H1 (cell line): ENCODE results near the gene UCMA. TPM values are rescaled to one million over a fixed set of nuclear protein-coding genes. Genes with fewer than 3 reads are reported as not detected.
"Not testable (repeated sequence)": the region's sequence is repeated elsewhere in the genome, so short reads cannot be mapped to it uniquely, and the experiment has no call there.

ENCODE experiments used
- CTCF ChIA-PET: fragments of 300-600 bp; sonication (Branson Sonifier 250); formaldehyde crosslinking; loops from one replicate; lab custom pipeline; 2021; ENCODE audit not compliant: partially characterized antibody; lab: Charles Lee
- POLR2A ChIA-PET: fragments of 300-600 bp; sonication (Branson Sonifier 250); formaldehyde crosslinking; loops from one replicate; lab custom pipeline; 2021; ENCODE audit warnings: inconsistent platforms; ENCODE audit not compliant: partially characterized antibody; lab: Charles Lee
- DNase-seq, 2 experiments: peaks; one replicate each; pipeline versions ENCODE4 v3.0.0 to v3.0.0-alpha.2; 2010 to 2022; ENCODE audit warnings: low spot score in 2 of 2, low read depth in 1 of 2, mixed read lengths in 1 of 2
- FAIRE-seq: peaks from 2 replicates; lab custom pipeline; 2011; peaks lifted over from hg19 to GRCh38; lab: Jason Lieb, UNC
- H2AFZ ChIP-seq: 2 replicates; pipeline ENCODE4 v1.8.1; 2012; ENCODE audit warnings: low read length, inconsistent platforms
- H2AK5ac ChIP-seq: 2 replicates; pipeline ENCODE4 v1.6.1; 2013; ENCODE audit warnings: low read depth, low read length
- H2BK120ac ChIP-seq: replicated peaks from 2 replicates; pipeline ENCODE3; 2013; ENCODE audit warnings: low read depth, low read length, inconsistent platforms
- H2BK12ac ChIP-seq: 2 replicates; pipeline ENCODE4 v1.6.1; 2013; ENCODE audit warnings: low read depth, low read length
- H2BK15ac ChIP-seq: 2 replicates; pipeline ENCODE4 v1.6.1; 2013; ENCODE audit warnings: low read length
- H2BK20ac ChIP-seq: 2 replicates; pipeline ENCODE4 v1.6.1; 2013; ENCODE audit warnings: low read length
- H2BK5ac ChIP-seq: 2 replicates; pipeline ENCODE4 v1.6.1; 2013; ENCODE audit warnings: low read depth, low read length
- H3K14ac ChIP-seq: 2 replicates; pipeline ENCODE4 v1.6.1; 2013; ENCODE audit warnings: inconsistent platforms; ENCODE audit not compliant: insufficient read length
- H3K18ac ChIP-seq: 2 replicates; pipeline ENCODE4 v1.6.1; 2013; ENCODE audit warnings: low read length; ENCODE audit errors: extremely low read depth
- H3K23ac ChIP-seq: 2 replicates; pipeline ENCODE4 v1.6.1; 2013; ENCODE audit warnings: inconsistent platforms; ENCODE audit not compliant: insufficient read length
- H3K23me2 ChIP-seq: 2 replicates; pipeline ENCODE4 v1.6.1; 2013; ENCODE audit warnings: low read depth, low read length
- H3K27ac ChIP-seq: 2 replicates; pipeline ENCODE4 v1.6.1; 2011; ENCODE audit warnings: low read depth, low read length, inconsistent platforms
- H3K27me3 ChIP-seq, 4 experiments: replicated peaks in 1 of 4; 1 replicate in 1 of 4; 2 replicates in 3 of 4; pipeline versions ENCODE4 v1.6.1 to v1.8.1; 2011 to 2013; ENCODE audit warnings: low read length in 3 of 4, mild to moderate bottlenecking in 3 of 4, inconsistent platforms in 2 of 4, mixed read lengths in 2 of 4, moderate library complexity in 1 of 4; ENCODE audit not compliant: control insufficient read depth in 3 of 4, insufficient read depth in 3 of 4; ENCODE audit errors: extremely low read depth in 1 of 4
- H3K36me3 ChIP-seq, 4 experiments: 2 replicates each; pipeline versions ENCODE4 v1.6.1 to v1.8.1; 2011 to 2013; ENCODE audit warnings: mild to moderate bottlenecking in 4 of 4, low read length in 3 of 4, moderate library complexity in 2 of 4, control low read depth in 1 of 4, inconsistent platforms in 1 of 4; ENCODE audit not compliant: insufficient read depth in 4 of 4, control insufficient read depth in 2 of 4
- H3K4ac ChIP-seq: replicated peaks from 2 replicates; pipeline ENCODE3; 2013; ENCODE audit warnings: low read length, low read depth, mixed read lengths, inconsistent platforms; ENCODE audit not compliant: insufficient read length
- H3K4me1 ChIP-seq, 4 experiments: replicated peaks in 1 of 4; 1 replicate in 1 of 4; 2 replicates in 3 of 4; pipeline versions ENCODE4 v1.6.1 to v1.8.1; 2011 to 2013; ENCODE audit warnings: low read length in 3 of 4, inconsistent platforms in 2 of 4, mixed read lengths in 1 of 4; ENCODE audit not compliant: insufficient read depth in 4 of 4, control insufficient read depth in 3 of 4
- H3K4me2 ChIP-seq, 2 experiments: 2 replicates each; pipeline versions ENCODE4 v1.6.1 to v1.8.1; 2011 to 2013; ENCODE audit warnings: low read depth in 2 of 2, low read length in 2 of 2, control low read depth in 1 of 2, inconsistent platforms in 1 of 2, mild to moderate bottlenecking in 1 of 2; ENCODE audit not compliant: insufficient read depth in 1 of 2
- H3K4me3 ChIP-seq, 4 experiments: fragments of 200-600, 300-600 bp in 1 of 4; sonication (generic), shearing (Covaris generic), sonication (Bioruptor Twin) in 1 of 4; 2 replicates each; pipeline versions ENCODE4 v1.5.1 to v1.8.1; 2011 to 2016; ENCODE audit warnings: low read length in 4 of 4, low read depth in 3 of 4, control low read depth in 2 of 4, inconsistent platforms in 2 of 4, mild to moderate bottlenecking in 2 of 4, mixed read lengths in 1 of 4, moderate library complexity in 1 of 4; ENCODE audit not compliant: insufficient read depth in 2 of 4; ENCODE audit errors: extremely low read depth in 1 of 4
- H3K56ac ChIP-seq: replicated peaks from 2 replicates; pipeline ENCODE3; 2013; ENCODE audit warnings: low read depth, mild to moderate bottlenecking, mixed read lengths, low read length, inconsistent platforms; ENCODE audit not compliant: insufficient read length
- H3K79me1 ChIP-seq: 2 replicates; pipeline ENCODE4 v1.6.1; 2013; ENCODE audit warnings: low read depth, low read length, control low read depth
- H3K79me2 ChIP-seq, 2 experiments: 2 replicates each; pipeline versions ENCODE4 v1.6.1 to v1.8.1; 2012 to 2013; ENCODE audit warnings: low read length in 2 of 2, mild to moderate bottlenecking in 2 of 2, inconsistent platforms in 1 of 2; ENCODE audit not compliant: insufficient read depth in 2 of 2, control insufficient read depth in 1 of 2
- H3K9ac ChIP-seq, 4 experiments: replicated peaks in 1 of 4; 1 replicate in 1 of 4; 2 replicates in 3 of 4; pipeline versions ENCODE4 v1.6.1 to v1.8.1; 2011 to 2013; ENCODE audit warnings: low read depth in 3 of 4, low read length in 3 of 4, control low read depth in 2 of 4, mild to moderate bottlenecking in 2 of 4, moderate library complexity in 2 of 4, inconsistent platforms in 1 of 4; ENCODE audit errors: extremely low read depth in 1 of 4
- H3K9me3 ChIP-seq, 2 experiments: 2 replicates each; pipeline versions ENCODE4 v1.6.1 to v1.8.1; 2012 to 2013; ENCODE audit warnings: mild to moderate bottlenecking in 2 of 2, moderate library complexity in 2 of 2, control low read depth in 1 of 2, inconsistent platforms in 1 of 2, low read depth in 1 of 2, low read length in 1 of 2, mixed read lengths in 1 of 2; ENCODE audit not compliant: insufficient read depth in 2 of 2
- H4K20me1 ChIP-seq, 2 experiments: replicated peaks in 1 of 2; 2 replicates each; pipeline versions ENCODE3 to v1.8.1; 2011 to 2013; ENCODE audit warnings: inconsistent platforms in 2 of 2, low read length in 2 of 2, mild to moderate bottlenecking in 1 of 2; ENCODE audit not compliant: insufficient read depth in 2 of 2, control insufficient read depth in 1 of 2
- H4K5ac ChIP-seq: 2 replicates; pipeline ENCODE4 v1.6.1; 2013; ENCODE audit warnings: low read length, low read depth, mixed read lengths, inconsistent platforms; ENCODE audit not compliant: insufficient read length
- H4K8ac ChIP-seq: 2 replicates; pipeline ENCODE4 v1.8.0; 2013; ENCODE audit warnings: mild to moderate bottlenecking, moderate library complexity, low read length, inconsistent platforms; ENCODE audit not compliant: insufficient read depth; ENCODE audit errors: extremely low read depth
- H4K91ac ChIP-seq: replicated peaks from 2 replicates; pipeline ENCODE3; 2013; ENCODE audit warnings: low read length, mixed read lengths, inconsistent platforms; ENCODE audit not compliant: insufficient read length
- WGBS, 2 experiments: shearing (Covaris generic) in 1 of 2; methylation state at CpG; one replicate each; pipeline versions ENCODE4 v1.1.6 to v1.1.7; 2013 to 2015; ENCODE audit warnings: low lambda C conversion rate in 2 of 2, mixed read lengths in 2 of 2, inconsistent platforms in 1 of 2, low coverage in 1 of 2, missing lambda C conversion rate in 1 of 2; ENCODE audit not compliant: insufficient replicate concordance in 2 of 2, insufficient coverage in 1 of 2, insufficient read length in 1 of 2; ENCODE audit errors: extremely low coverage in 1 of 2, missing lambda C conversion rate in 1 of 2; 5-methylcytosine and 5-hydroxymethylcytosine counted together
- polyA plus RNA-seq, 7 experiments: library from polyadenylated mRNA; depleted of rRNA in 3 of 7; stranded (reverse) in 5 of 7; unstranded in 2 of 7; fragments of >200 nt in 5 of 7; fragments of 200-250 nt in 2 of 7; gene quantifications; 1 replicate in 5 of 7; 2 replicates in 1 of 7; 4 replicates in 1 of 7; pipeline versions ENCODE4 v1.2.1 to v1.2.3, GENCODE V29; 2011 to 2013; ENCODE audit warnings: missing spikeins in 2 of 7, mixed read lengths in 2 of 7
- total RNA-seq: library from RNA; stranded (reverse); fragmentation: NEBNext Ultra II Directional; extraction: Animal tissue kit (Norgen Biotek cat#: 25700); gene quantifications from 2 replicates; pipeline ENCODE4 v1.2.1, GENCODE V29; 2021

The UCMA gene
- total and polyA plus RNA-seq, 2 of the 8 experiments (the other 6 are each of a cell fraction or from before 2014, with no cell fraction given): 1.2 to 4.6 TPM

DNA sequence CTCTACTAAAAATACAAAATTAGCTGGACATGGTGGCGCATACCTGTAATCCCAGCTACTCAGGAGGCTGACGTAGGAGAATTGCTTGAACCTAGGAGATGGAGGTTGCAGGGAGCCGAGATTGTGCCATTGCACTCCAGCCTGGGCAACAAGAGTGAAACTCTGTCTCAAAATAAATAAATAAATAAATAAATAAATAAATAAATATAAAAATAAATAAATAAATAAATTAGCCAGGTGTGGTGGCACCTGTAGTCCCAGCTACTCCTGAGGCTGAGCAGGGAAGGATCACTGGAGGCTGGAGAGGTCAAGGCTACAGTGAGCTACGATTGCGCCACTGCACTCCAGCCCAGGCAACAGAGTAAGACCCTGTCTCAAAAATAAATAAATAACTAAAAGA, 8.1 kb upstream of the UCMA start:
- H2AK5ac ChIP-seq, H4K5ac ChIP-seq, H2BK12ac ChIP-seq, H4K91ac ChIP-seq, H3K79me1 ChIP-seq, H3K4ac ChIP-seq, FAIRE-seq, H2AFZ ChIP-seq, H2BK20ac ChIP-seq, H3K18ac ChIP-seq, H4K8ac ChIP-seq, H3K4me2 ChIP-seq, H2BK120ac ChIP-seq, POLR2A ChIA-PET, H4K20me1 ChIP-seq, H3K36me3 ChIP-seq, H3K9me3 ChIP-seq, H3K27me3 ChIP-seq, H3K4me3 ChIP-seq, H3K23me2 ChIP-seq, H2BK15ac ChIP-seq, H3K9ac ChIP-seq, H3K56ac ChIP-seq, H2BK5ac ChIP-seq, H3K23ac ChIP-seq, H3K14ac ChIP-seq, H3K27ac ChIP-seq, DNase-seq, CTCF ChIA-PET, H3K4me1 ChIP-seq, H3K79me2 ChIP-seq: not testable (repeated sequence)
- 94% methylated on average over 5 of the region's 5 CpGs; no CpG with 5 or more reads in 1 of the 2 experiments for WGBS, 2 experiments
